ENCODE measurements around the gene VASH2.
"Not testable (repeated sequence)": the region's sequence is repeated elsewhere in the genome, so short reads cannot be mapped to it uniquely, and the experiment has no call there.

Gene VASH2

GRCh38 chr1:213017447-213018273 is 67.3 kb downstream of the VASH2 start:
- Histone ChIP-seq H3K4me3 (ENCODE audit: low read length) (no peak overlapping the region), H3K27me3 (ENCODE audit: insufficient read depth, low read length) (no peaks in the 10 kb centered on the region), H2AFZ (ENCODE audit: low read depth, low read length) (no peak overlapping the region), H3K9me3 (ENCODE audit: low read length) (no peaks in the 10 kb centered on the region), H3K4me1 (ENCODE audit: insufficient read depth, low read length) (peaks cover 13% of the 10 kb centered on the region), H3K36me3 (ENCODE audit: insufficient read depth, low read length) (peaks cover 6% of the 10 kb centered on the region)

- no peaks in the 10 kb centered on the region for H3K9me3 ChIP-seq (ENCODE audit: low read length)
- no peaks in the 10 kb centered on the region for H3K27me3 ChIP-seq (ENCODE audit: insufficient read depth, low read length)
- no peak overlapping the region for H3K4me3 ChIP-seq (ENCODE audit: low read length)
- no peaks in the 10 kb centered on the region for H3K36me3 ChIP-seq (ENCODE audit: insufficient read depth, low read length)
- H3K4me1 ChIP-seq (ENCODE audit: insufficient read depth, low read length): peaks cover 5% of the 10 kb centered on the region
- no peak overlapping the region for H2AFZ ChIP-seq (ENCODE audit: low read depth, low read length)
Measured at GRCh38 chr1:213019450-213019849, 69.1 kb downstream of the VASH2 start.

- no peaks in the 10 kb centered on the region for H3K9me3 ChIP-seq (ENCODE audit: low read length)
Measured at GRCh38 chr1:213020016-213020415, 69.7 kb downstream of the VASH2 start.

GRCh38 chr1:213027024-213027423 is 76.7 kb downstream of the VASH2 start:
- H3K36me3 ChIP-seq (ENCODE audit: insufficient read depth, low read length); H3K27me3 ChIP-seq (ENCODE audit: insufficient read depth, low read length); H3K4me3 ChIP-seq (ENCODE audit: low read length); H2AFZ ChIP-seq (ENCODE audit: low read depth, low read length); H3K9me3 ChIP-seq (ENCODE audit: low read length); H3K4me1 ChIP-seq (ENCODE audit: insufficient read depth, low read length): not testable (repeated sequence)

More at GRCh38 chr1:213020016-213020415, 69.7 kb downstream of the VASH2 start:
- Histone ChIP-seq H3K4me3 (ENCODE audit: low read length) (no peak overlapping the region), H3K36me3 (ENCODE audit: insufficient read depth, low read length) (no peaks in the 10 kb centered on the region), H2AFZ (ENCODE audit: low read depth, low read length) (no peak overlapping the region), H3K27me3 (ENCODE audit: insufficient read depth, low read length) (no peaks in the 10 kb centered on the region), H3K4me1 (ENCODE audit: insufficient read depth, low read length) (peaks cover 3% of the 10 kb centered on the region)

- H2AFZ ChIP-seq (ENCODE audit: low read depth, low read length): no peak overlapping the region
- no peaks in the 10 kb centered on the region for H3K9me3 ChIP-seq (ENCODE audit: low read length)
- H3K36me3 ChIP-seq (ENCODE audit: insufficient read depth, low read length): no peaks in the 10 kb centered on the region
- peaks cover 4% of the 10 kb centered on the region for H3K27me3 ChIP-seq (ENCODE audit: insufficient read depth, low read length)
- no peak overlapping the region for H3K4me3 ChIP-seq (ENCODE audit: low read length)
- H3K4me1 ChIP-seq (ENCODE audit: insufficient read depth, low read length): no peaks in the 10 kb centered on the region
Measured at GRCh38 chr1:213032651-213033050, 82.3 kb downstream of the VASH2 start.

GRCh38 chr1:213034713-213035112 is 84.4 kb downstream of the VASH2 start:
- Histone ChIP-seq H2AFZ (ENCODE audit: low read depth, low read length) (no peak overlapping the region), H3K4me1 (ENCODE audit: insufficient read depth, low read length) (no peaks in the 10 kb centered on the region), H3K4me3 (ENCODE audit: low read length) (no peak overlapping the region), H3K27me3 (ENCODE audit: insufficient read depth, low read length) (peaks cover 4% of the 10 kb centered on the region), H3K9me3 (ENCODE audit: low read length) (no peaks in the 10 kb centered on the region), H3K36me3 (ENCODE audit: insufficient read depth, low read length) (no peaks in the 10 kb centered on the region)

- Histone ChIP-seq H3K27me3 (ENCODE audit: insufficient read depth, low read length) (peaks cover 4% of the 10 kb centered on the region), H3K4me3 (ENCODE audit: low read length) (no peak overlapping the region)
Measured at GRCh38 chr1:213035573-213035972, 85.2 kb downstream of the VASH2 start.

More at GRCh38 chr1:213035573-213035972, 85.2 kb downstream of the VASH2 start:
- no peaks in the 10 kb centered on the region for H3K36me3 ChIP-seq (ENCODE audit: insufficient read depth, low read length)
- H3K9me3 ChIP-seq (ENCODE audit: low read length): no peaks in the 10 kb centered on the region
- no peak overlapping the region for H2AFZ ChIP-seq (ENCODE audit: low read depth, low read length)
- no peaks in the 10 kb centered on the region for H3K4me1 ChIP-seq (ENCODE audit: insufficient read depth, low read length)
